Effector CD4-positive, alpha-beta T cell (primary cell): ENCODE data around the gene NAXD.
"Not testable (repeated sequence)": the region's sequence is repeated elsewhere in the genome, so short reads cannot be mapped to it uniquely, and the experiment has no call there.

ENCODE experiments used
- DNase-seq: peaks from one replicate; pipeline ENCODE4 v3.0.0-alpha.2; 2020

The NAXD gene

GRCh38 chr13:110669036-110669435, 53.7 kb downstream of the NAXD start:
- DNase-seq: no peak

- DNase-seq: not testable (repeated sequence)
These were observed 54.5 kb downstream of the NAXD start for GRCh38 chr13:110669814-110670213.

- DNase-seq: no peak
These were observed 61.5 kb downstream of the NAXD start for GRCh38 chr13:110676595-110677587.

- DNase-seq: no peak
These were observed 62.6 kb downstream of the NAXD start for GRCh38 chr13:110677731-110678545.

GRCh38 chr13:110680852-110681251, 65.5 kb downstream of the NAXD start:
- no peak for DNase-seq

GRCh38 chr13:110681868-110682550, 66.7 kb downstream of the NAXD start:
- DNase-seq: no peak

- no peak for DNase-seq
These were observed 67.4 kb downstream of the NAXD start for GRCh38 chr13:110682746-110683145.

GRCh38 chr13:110683203-110683883, 68.0 kb downstream of the NAXD start:
- no peak for DNase-seq

GRCh38 chr13:110683921-110684320, 68.6 kb downstream of the NAXD start:
- DNase-seq: no peak

GRCh38 chr13:110684388-110685056, 69.2 kb downstream of the NAXD start:
- DNase-seq: no peak

- no peak for DNase-seq
These were observed 70.1 kb downstream of the NAXD start for GRCh38 chr13:110685305-110686020.

GRCh38 chr13:110687736-110688135, 72.4 kb downstream of the NAXD start:
- no peak for DNase-seq

GRCh38 chr13:110689041-110689440, 73.7 kb downstream of the NAXD start:
- no peak for DNase-seq
